GDM1 (cell line): ENCODE data around the gene OR9Q2.
"Not testable (repeated sequence)": the region's sequence is repeated elsewhere in the genome, so short reads cannot be mapped to it uniquely, and the experiment has no call there.

Experiments
- DNase-seq: peaks from one replicate; lab custom pipeline; 2025; lab: John Stamatoyannopoulos, UW

Gene OR9Q2

DNA sequence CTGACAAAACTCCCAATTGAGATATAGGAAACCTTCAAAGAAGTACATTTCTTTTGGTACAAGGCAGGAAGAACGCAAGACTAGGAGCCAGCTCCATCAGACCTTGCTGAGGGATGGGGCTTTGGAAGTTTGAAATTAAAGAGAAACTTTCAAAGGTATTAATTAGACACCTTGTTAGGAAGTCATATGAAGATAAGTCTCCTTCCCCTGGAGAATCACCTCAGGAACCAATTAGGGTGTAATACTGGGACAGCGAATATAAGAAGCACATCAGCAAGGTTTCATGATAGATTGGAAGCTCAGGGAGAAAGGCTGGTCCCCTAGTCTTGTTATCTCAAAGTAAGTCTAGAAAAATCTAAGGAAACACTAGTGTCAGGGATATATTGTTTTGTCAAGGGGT is at the start of gene OR9Q2:
OR9Q2 (plus strand) TSS at position 301 of the 400 bp plus-strand sequence. CDS start 1,421 bp downstream, outside the sequence.
- no peak for DNase-seq

DNA sequence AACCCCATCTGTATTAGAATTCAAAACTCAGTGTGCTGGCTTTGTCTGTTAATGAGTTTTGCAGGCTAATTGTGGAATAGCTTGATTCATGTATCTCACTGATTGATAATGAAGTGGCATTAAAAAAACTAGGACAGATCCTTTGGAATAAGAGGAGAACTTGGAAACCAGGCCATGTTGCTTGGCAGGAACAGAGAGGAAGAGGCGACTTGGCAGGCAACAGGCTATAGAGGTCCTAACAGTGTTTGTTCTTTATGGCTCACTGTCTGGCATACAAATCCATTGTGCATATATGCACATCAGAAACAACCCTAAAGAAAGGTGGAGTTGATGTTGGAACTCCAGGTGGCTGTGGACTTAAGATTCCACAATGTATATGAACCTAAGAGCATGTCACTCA is 46.1 kb upstream of the OR9Q2 start:
- no peak for DNase-seq

DNA sequence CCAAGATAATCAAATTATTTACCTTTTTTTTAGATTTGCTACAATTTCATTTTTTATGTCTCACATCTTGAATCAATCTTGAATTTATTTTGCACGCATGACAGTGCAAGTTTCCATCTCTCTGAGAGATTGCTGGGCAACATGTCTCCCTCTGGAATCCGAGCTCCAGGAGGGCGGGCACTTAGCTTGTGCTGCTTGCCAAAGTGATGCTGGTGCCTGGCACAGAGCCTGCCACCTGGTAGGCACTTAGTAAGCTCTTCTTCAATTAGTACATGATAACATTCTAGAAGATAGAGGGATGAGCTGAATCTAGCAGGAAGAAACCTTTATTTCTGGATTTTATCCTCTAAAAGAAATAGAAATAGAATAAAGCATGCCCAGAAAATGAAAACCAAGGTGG is 36.1 kb upstream of the OR9Q2 start:
- DNase-seq = no peak

DNA sequence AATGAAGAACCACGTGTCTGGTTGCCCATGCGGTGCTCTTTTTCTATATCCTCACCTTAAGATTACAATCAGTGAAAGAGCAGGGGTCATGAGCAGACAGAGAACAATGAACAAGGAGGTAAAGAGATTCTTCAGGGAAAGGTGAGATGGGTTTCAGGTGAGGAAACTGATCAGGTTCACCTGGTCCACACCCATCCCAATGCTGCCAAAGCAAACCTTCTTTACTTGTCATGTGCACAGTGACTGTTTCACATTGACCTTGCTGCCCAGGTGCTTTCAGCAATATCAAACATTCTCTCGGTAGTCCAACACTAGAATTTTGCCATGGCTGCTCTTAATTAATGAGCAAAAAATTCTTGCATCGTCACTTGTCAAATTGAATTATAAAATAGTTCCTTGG is 24.5 kb upstream of the OR9Q2 start:
- no peak for DNase-seq

DNA sequence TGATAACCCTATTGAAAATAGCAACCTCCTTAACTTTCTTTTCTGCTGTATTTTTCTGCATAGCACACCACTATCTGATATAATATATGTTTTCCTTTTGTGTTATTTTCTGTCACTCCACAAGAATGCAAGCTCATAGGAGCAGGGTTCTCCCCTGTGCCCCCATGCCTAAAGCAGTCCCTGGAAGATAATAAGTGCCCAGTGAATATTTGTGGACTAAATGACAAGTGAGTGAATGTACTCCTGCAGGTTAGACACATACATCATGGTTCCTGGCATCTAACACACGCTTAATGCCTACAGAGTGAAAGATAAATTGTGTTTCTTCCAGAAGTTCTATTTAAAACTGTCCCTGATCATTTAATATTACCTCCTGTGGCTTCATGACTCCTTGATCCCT is 23.9 kb upstream of the OR9Q2 start:
- no peak for DNase-seq

GRCh38 chr11:58165504-58166106 is 23.3 kb upstream of the OR9Q2 start:
- no peak for DNase-seq

- no peak for DNase-seq
These were observed 11.3 kb upstream of the OR9Q2 start for GRCh38 chr11:58177409-58178054.

DNA sequence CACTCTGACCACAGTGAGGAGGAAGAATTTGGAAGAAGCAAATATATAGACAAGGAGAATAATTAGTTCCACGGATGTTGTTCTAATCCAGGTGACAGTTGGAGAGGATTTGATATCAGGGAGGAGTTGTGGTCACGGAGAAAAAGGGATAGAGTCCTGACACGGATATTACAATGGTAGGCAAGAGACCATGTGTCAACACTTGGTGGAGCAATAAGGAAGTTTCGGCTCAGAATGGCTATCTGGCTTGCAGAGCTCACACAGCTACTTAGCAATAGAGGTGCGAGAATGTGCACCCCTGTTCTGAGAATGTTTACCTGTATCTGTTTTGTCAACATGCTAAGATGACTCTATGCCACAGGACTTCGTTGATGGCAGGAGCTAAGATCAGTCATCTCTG is 10.4 kb upstream of the OR9Q2 start:
- no peak for DNase-seq

DNA sequence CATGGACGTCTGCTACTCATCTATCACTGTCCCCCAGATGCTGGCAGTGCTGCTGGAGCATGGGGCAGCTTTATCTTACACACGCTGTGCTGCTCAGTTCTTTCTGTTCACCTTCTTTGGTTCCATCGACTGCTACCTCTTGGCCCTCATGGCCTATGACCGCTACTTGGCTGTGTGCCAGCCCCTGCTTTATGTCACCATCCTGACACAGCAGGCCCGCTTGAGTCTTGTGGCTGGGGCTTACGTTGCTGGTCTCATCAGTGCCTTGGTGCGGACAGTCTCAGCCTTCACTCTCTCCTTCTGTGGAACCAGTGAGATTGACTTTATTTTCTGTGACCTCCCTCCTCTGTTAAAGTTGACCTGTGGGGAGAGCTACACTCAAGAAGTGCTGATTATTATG is 9.2 kb upstream of the OR9Q2 start:
- DNase-seq = no peak

GRCh38 chr11:58186938-58187337 is 1.9 kb upstream of the OR9Q2 start:
- DNase-seq = no peak

GRCh38 chr11:58192229-58192628 is 3.4 kb downstream of the OR9Q2 start:
- DNase-seq = no peak

GRCh38 chr11:58193391-58193790 is 4.5 kb downstream of the OR9Q2 start:
- DNase-seq = no peak

DNA sequence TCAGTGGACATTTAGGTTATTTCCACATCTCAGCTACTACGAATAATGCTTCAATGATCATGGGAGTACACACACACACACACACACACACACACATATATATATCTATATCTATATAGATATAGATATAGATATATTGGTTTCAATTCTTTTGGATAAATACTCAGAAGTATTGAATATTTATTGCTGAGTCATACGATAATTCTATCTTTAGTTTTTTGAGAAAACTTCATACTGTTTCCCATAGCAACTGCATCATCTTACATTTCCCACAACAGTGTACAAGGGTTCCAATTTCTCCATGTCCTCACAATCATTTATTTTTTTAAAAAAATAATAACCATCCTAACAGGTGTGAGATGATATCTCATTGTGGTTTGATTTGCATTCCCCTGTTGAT is 7.1 kb downstream of the OR9Q2 start:
- DNase-seq = no peak

GRCh38 chr11:58199271-58199670 is 10.4 kb downstream of the OR9Q2 start:
- DNase-seq = no peak

DNA sequence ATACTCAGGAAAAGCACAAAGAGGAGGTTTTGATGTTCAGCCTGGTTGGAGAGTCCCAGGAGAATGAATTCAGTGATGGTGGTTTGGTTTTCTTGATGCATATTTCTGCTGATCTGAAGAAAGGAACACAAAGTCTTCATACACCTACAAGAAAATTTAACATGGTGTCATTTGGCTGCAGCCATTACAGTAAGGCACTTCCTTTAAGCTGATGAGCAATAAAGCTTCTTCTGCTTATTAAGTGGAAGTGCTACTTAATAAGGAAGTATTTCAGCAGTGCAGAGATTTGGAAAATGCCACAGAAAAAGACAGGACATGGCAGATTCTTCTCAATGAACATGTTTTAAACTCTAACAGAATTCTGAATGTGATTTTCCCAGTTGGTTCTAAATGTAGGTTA is 15.2 kb downstream of the OR9Q2 start, which contains the start of gene OR1S2:
OR1S2 (minus strand) TSS at position 101 of the 400 bp plus-strand sequence; CDS start at position 101, 0 bp downstream.
- DNase-seq = no peak

DNA sequence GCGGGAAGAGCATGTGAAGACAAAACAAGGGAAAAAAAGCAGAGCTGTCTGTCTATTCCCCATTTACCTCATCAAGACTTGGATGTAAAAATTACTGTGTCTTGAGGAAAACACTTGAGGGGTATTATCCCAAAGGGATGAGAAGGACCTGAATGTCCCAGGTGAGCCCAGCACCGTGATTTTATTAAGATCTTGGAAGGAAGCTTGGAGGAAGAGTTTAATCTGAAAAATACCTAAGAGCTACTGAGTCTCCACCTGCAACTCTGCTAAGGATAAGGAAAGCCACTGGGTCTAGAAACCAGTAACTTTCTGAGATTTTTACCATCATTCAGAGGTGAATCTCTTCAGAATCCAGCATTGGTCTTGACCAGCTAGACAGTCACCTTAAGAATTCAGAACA is 23.6 kb downstream of the OR9Q2 start, which contains the start of gene OR1S1:
OR1S1 (plus strand) TSS at position 301 of the 400 bp plus-strand sequence.
- DNase-seq = not testable (repeated sequence)

- DNase-seq = no peak
These were observed 27.6 kb downstream of the OR9Q2 start for GRCh38 chr11:58216476-58216875.

DNA sequence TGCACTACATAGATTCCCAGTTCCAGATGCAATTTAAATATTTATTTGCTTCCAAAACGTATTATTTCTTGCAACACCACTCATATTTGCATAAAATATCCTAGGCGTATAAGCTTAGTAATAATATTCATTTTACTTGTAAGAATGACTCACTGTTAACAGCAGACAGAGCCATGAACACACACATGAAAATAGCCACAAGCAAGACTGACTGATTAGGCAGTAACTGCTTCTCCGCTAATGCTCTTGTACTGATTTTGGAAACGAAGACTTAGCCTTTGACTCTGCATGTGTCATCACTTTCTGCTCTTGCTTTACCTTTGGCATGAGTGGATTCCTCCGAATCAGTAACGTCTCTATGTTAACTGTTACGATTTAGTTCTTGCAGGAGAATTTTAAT is 33.9 kb downstream of the OR9Q2 start:
- DNase-seq = no peak

DNA sequence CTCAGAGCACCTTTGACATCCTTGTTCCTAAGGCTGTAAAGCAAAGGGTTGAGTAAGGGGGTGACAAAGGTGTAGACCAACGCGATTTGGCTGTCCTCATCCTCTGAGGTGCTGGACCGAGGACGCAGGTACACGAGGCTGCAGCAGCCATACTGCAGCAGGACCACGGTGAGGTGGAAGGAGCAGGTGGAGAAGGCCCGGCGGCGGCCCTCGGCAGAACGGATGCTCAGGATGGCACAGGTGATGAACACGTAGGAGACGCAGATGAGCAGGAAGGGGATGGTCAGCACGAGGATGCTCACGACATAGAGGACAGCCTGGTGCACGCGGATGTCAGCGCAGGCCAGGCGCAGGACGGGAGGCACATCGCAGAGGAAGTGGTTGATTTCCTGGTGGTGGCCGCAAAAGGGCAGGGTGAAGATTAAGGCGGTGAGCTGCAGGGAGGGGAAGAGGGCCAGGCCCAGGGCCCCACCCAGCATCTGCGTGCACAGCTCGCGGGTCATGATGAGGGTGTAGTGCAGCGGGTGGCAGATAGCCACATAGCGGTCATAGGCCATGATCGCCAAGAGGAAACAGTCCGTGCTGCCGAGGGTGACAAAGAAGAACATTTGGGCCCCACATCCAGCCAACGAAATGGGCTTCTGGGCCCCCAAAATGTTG is 39.2 kb downstream of the OR9Q2 start:
- DNase-seq = no peak
